A549 treated with RU486 at 1 μM for 4 hours (cell line): ENCODE data around the gene PFAS. TPM values are rescaled to one million over a fixed set of nuclear protein-coding genes. Genes with fewer than 3 reads are reported as not detected.

Experiments used
- total RNA-seq: library from RNA; stranded (reverse); fragments of 200-300 nt; extraction: Qiagen RNA extraction; gene quantifications from 5 replicates; pipeline ENCODE4 v1.2.3, GENCODE V29; 2022; ENCODE audit warnings: low read depth

The PFAS gene
- total RNA-seq: 40.7 to 51.3 TPM (median 49.7 TPM) in 5 replicates

GRCh38 chr17:8248751-8249607 is at the start of gene PFAS:
TSS of gene PFAS (plus strand) at chr17:8249289. CDS start at chr17:8253938, 4,649 bp downstream.

GRCh38 chr17:8209907-8210760 is 39.0 kb upstream of the PFAS start, which contains the start of gene AURKB:
TSS of gene AURKB (minus strand) at chr17:8210575. CDS start at chr17:8210224, 351 bp downstream.

GRCh38 chr17:8288336-8289102 is 39.4 kb downstream of the PFAS start, which contains the start of gene RANGRF:
TSS of gene RANGRF (plus strand) at chr17:8288670. CDS start at chr17:8288789, 119 bp downstream.

Other genes with a start within 250 kb of the PFAS start
- 0.29 to 0.33 TPM in 2 of 5 replicates, not detected in the others for gene GUCY2D, start 246.7 kb upstream of the PFAS start, total RNA-seq
- gene ALOX15B, start 210.2 kb upstream of the PFAS start, total RNA-seq: not detected in 5 replicates
- 0.61 to 1.6 TPM (median 1.4 TPM) in 5 replicates for gene ALOX12B, start 161.6 kb upstream of the PFAS start, total RNA-seq
- gene ALOXE3, start 130.8 kb upstream of the PFAS start, total RNA-seq: 5.7 to 11.5 TPM (median 6.9 TPM) in 5 replicates
- 0.40 to 3.1 TPM (median 2.0 TPM) in 5 replicates for gene HES7, start 125.2 kb upstream of the PFAS start, total RNA-seq
- 5.5 to 9.6 TPM (median 6.7 TPM) in 5 replicates for gene PER1, start 96.9 kb upstream of the PFAS start, total RNA-seq
- 22.8 to 29.5 TPM (median 26.4 TPM) in 5 replicates for gene VAMP2, start 86.3 kb upstream of the PFAS start, total RNA-seq
- gene TMEM107, start 72.9 kb upstream of the PFAS start, total RNA-seq: 16.0 to 20.8 TPM (median 19.5 TPM) in 5 replicates
- gene BORCS6, start 59.1 kb upstream of the PFAS start, total RNA-seq: 5.3 to 8.3 TPM (median 7.3 TPM) in 5 replicates
- 146 to 164 TPM (median 159 TPM) in 5 replicates for gene AURKB, start 38.7 kb upstream of the PFAS start, total RNA-seq
- gene CTC1, start 1.2 kb upstream of the PFAS start, total RNA-seq: 12.0 to 14.1 TPM (median 13.0 TPM) in 5 replicates
- gene RANGRF, start 39.4 kb downstream of the PFAS start, total RNA-seq: 38.0 to 54.1 TPM (median 47.9 TPM) in 5 replicates
- gene SLC25A35, start 46.1 kb downstream of the PFAS start, total RNA-seq: 4.9 to 10.5 TPM (median 8.0 TPM) in 5 replicates
- gene ARHGEF15, start 61.0 kb downstream of the PFAS start, total RNA-seq: not detected in 5 replicates
- gene ODF4, start 90.6 kb downstream of the PFAS start, total RNA-seq: not detected in 5 replicates
- gene RPL26, start 133.9 kb downstream of the PFAS start, total RNA-seq: 3,512 to 4,835 TPM (median 4,194 TPM) in 5 replicates
- gene RNF222, start 148.5 kb downstream of the PFAS start, total RNA-seq: not detected in 5 replicates
- 51.7 to 67.7 TPM (median 59.2 TPM) in 5 replicates for gene NDEL1, start 186.6 kb downstream of the PFAS start, total RNA-seq